IPS DF 19.7 (cell line): ENCODE results near the gene PRUNE2.
"Not testable (repeated sequence)": the region's sequence is repeated elsewhere in the genome, so short reads cannot be mapped to it uniquely, and the experiment has no call there.

ENCODE experiments used
- DNase-seq: peaks from one replicate; pipeline ENCODE4 v3.0.0-alpha.2; 2013; ENCODE audit warnings: low read depth, low spot score

PRUNE2 gene

GRCh38 chr9:76905791-76906646 lies at the start of gene PRUNE2:
Gene PRUNE2, minus strand, starts transcription at chr9:76906114. Its CDS starts 151 bp downstream, at chr9:76905963.
- DNase-seq, result peak; percentile 79

DNA sequence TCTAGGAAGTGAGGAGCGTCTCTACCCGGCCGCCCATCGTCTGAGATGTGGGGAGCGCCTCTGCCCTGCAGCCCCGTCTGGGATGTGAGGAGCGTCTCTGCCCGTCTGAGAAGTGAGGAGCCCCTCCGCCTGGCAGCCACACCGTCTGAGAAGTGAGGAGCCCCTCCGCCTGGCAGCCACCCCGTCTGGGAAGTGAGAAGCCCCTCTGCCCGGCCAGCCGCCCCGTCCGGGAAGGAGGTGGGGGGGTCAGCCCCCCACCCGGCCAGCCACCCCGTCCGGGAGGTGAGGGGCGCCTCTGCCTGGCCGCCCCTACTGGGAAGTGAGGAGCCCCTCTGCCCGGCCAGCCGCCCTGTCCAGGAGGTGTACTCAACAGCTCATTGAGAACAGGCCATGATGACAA lies 49.5 kb upstream of the PRUNE2 start:
- not testable (repeated sequence) for DNase-seq

GRCh38 chr9:76949865-76950264 lies 44.0 kb upstream of the PRUNE2 start:
- no peak for DNase-seq

- DNase-seq, result no peak
These were observed 38.1 kb upstream of the PRUNE2 start for GRCh38 chr9:76944011-76944410.

DNA sequence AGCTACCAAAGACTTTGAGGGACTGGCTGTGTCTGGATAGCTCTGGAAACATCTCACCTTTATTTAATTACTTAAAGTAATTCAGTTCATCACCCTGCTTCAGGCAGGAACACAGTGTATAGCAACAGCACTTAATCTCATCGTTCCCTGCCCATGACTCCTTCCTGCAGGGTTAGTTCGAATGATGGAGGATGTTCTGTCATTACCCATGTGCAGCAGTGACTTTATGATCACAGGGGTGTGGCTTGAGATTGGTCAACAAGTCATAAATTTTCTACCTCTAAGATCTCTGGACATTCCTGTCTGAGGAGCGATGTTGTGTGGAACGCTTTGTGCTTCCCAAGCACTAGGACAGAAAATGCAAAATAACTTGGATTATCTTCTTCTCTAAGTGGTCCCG lies 37.1 kb upstream of the PRUNE2 start:
- no peak for DNase-seq

DNA sequence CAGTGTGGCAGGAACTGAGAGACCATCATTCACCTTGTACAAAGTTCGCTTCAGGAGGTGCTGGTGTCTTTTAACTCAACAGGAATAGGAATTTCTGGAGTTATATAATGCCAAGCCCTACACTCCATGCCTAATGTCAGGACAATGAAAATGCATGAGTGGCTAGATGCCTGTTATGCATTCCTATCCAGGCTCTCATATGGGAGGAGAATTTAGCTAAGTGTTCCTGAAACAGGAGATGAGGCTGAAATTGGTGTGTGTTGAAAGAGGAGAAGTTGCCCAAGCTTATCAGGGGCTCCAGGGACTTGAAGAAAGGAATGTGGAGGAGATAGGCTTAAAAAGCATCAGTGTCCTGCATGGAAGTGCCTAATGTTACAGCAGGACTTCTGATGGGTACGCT lies 26.8 kb upstream of the PRUNE2 start:
- no peak for DNase-seq

GRCh38 chr9:76932265-76932664 lies 26.4 kb upstream of the PRUNE2 start:
- no peak for DNase-seq

DNA sequence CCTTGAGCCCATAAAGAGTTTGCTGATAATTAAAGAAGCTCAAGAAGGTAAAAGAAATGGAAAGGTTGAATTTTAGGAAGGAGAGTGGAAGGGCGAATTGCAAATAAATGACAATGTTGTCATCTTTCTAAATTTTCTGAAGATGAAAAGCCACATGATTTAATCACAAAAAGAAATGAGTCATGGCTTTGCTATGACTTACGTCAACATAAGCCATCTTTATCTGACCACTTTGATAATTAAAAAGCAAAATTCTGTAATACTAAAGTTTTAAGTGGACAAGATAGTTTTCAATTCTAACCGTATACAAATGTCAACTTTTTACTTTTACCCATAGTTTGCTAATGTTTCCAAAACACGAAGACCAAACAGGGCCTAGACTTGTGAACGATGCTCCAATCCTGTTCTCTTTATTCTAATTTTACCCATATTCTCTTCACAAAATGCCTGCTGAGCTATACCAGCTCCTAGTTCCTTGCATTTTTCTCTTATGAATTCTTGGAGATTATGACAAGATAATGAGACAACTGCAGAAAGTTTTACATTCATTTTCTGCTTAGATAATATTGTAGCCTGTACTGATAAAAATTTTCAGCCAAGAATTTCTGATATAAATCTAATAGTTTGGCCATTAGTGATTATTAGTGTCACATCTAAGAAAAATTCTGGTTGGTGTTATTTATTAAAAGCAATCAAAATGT lies 21.8 kb upstream of the PRUNE2 start:
- DNase-seq, result no peak

DNA sequence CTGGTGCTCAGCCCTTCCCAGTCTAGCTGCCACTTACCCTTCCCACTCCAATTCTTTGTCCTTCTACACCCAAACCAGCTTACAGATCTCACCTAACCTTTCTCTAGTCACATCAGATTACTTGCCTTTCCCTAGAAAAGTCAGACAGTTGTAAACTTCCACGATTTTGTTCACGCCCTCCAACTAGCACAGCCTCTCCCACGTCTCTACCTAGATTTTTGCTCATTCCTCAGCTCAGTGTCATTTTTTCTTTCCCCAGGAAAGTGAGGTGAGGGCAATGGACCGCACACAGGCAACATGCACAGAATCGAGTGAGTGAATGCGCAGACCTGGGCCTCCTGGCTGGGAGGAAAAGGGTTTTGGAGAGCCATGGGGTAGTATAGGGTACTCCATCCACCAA lies 20.9 kb upstream of the PRUNE2 start:
- no peak for DNase-seq

- DNase-seq, result no peak
These were observed 20.4 kb upstream of the PRUNE2 start for GRCh38 chr9:76926324-76926741.

DNA sequence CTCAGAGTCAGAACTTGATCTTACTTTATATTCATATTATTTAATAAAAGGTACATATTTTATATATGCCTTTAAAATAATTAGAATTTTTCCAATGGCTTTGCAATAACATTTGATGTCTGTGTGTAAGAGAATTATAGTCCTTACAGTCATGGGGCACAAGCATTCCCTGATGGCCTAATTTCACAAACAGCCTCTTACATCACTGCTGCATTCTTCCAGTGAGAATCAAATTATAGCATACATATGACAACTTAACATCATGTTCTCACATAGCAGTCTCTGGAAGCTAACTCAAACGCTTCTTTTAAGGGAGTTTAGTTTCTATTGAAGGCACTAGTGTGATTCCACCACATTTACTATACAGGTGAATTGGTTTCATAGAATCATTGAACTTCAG lies 15.3 kb upstream of the PRUNE2 start:
- no peak for DNase-seq

DNA sequence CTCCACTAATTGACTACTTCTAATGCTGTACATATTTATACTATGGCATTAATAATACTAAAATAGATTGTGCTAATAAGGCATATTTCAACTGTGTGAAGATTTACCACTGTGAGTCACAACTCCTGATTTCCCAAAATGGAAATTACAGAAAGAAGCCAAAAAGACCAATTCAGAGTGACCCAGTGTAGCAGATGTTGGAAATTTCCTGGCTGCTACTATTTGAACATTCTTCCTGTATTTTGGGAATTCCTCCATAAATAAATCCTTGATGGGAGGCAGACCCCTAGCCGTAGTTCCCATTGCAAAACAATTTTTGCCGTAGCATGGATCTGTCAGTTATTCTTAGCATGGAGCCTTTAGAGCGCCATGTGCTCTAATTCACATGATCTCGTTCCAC lies 11.4 kb upstream of the PRUNE2 start:
- DNase-seq, result no peak

DNA sequence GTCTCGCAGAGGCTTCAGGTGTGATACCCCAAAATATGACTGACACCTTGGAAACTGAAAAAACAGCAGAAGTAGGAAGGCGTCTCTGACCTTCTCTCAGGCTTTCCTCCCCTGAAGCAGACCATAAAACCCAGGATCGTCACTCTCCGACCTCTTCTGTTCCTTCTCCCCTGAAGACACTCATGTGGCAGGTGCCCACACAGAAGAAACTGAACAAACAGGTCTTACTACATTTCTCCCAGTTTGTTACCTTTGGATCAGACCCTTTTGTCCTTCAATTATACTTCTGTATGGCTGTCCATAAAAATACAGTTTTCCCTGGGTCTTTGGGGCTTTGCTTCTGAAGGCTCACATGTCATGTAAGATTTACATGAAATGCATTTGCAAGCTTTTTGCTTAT lies 10.3 kb upstream of the PRUNE2 start:
- DNase-seq, result no peak

GRCh38 chr9:76913467-76913866 lies 7.6 kb upstream of the PRUNE2 start:
- DNase-seq, result no peak

GRCh38 chr9:76912636-76913275 lies 6.8 kb upstream of the PRUNE2 start:
- DNase-seq, result no peak

- DNase-seq, result no peak
These were observed 6.1 kb upstream of the PRUNE2 start for GRCh38 chr9:76911971-76912370.

DNA sequence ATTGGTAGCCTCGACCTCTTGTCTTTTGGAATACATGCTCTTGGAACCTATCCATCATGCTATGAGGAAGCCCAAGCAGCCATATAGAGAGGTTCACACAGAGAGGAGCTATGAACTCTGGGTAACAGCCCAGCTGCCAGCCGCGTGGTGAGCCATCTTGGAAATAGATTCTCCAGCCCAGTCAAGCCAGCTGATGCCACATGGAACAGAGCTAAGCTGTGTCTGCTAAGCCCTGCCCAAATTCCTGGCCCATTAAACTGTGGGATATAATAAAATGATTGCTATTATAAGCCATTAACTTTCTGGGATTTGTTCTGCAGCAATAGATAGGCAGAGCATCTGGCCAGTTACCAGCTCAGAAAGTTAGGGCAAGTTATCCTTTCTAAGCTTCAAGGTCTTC lies 4.9 kb upstream of the PRUNE2 start:
- DNase-seq, result no peak

DNA sequence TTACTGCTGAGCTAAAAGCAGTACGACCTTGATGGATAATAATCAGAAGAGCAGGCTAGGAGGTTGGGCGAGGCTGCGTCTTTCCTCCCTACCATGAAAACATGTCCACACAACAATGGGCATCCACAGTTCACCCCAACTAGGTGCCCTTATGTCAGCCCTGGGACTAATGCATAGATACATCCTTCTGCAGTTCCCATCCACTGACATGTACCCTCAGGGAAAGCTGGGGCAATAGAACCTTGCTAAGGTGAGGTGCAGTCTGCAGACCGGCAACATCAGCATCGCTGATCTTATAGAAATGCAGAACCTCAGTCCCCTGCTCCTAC lies 697 bp upstream of the PRUNE2 start:
- DNase-seq, result no peak

GRCh38 chr9:76904661-76905457 lies 1.1 kb downstream of the PRUNE2 start:
- DNase-seq, result no peak

GRCh38 chr9:76902395-76902794 lies 3.5 kb downstream of the PRUNE2 start:
- DNase-seq, result no peak

- DNase-seq, result no peak
These were observed 4.1 kb downstream of the PRUNE2 start for GRCh38 chr9:76901801-76902200.

DNA sequence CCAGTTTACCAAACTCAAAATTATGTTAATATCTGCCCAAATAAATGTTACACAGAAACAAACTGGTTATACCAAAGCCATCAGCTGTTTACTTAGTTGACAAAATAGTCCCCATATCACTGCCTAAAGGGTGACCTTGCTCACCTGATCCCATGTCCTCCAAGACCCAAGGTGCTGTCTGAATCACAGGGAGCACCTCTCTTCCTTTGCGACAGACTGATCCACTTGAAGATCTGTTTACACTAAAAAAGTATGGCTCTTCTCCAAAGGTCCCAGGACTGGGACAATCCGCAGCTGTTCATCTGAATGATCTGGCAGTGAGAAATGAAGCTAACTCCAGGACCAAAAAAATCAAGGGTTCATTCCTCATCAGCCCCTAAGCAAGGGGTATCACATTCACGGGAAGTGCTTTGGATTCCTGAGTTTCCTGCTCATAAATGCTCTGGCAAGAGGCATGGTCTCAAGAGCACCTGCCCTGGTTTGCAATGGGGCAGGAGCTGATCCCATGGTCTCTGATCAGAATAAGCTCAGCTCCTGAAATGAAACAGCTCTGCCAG lies 5.0 kb downstream of the PRUNE2 start:
- no peak for DNase-seq
